Lung microvascular endothelial cell (primary cell): ENCODE results near the gene FMN1. TPM values are rescaled to one million over a fixed set of nuclear protein-coding genes. Genes with fewer than 3 reads are reported as not detected.
A peak's percentile ranks its signal among the peaks of the same experiment; 100 is the strongest.

Experiments
- DNase-seq, 2 donors: peaks; one replicate each; pipeline versions ENCODE4 v3.0.0 to v3.0.0-alpha.2; 2010; ENCODE audit warnings: low read depth in 2 of 2
- total RNA-seq: library from RNA; depleted of rRNA; stranded (reverse); fragments of >200 nt; gene quantifications from 2 replicates; pipeline ENCODE4 v1.2.1, GENCODE V29; 2014

The FMN1 gene
- total RNA-seq, 1 donor from 2014 or later, result under 0.01 TPM

GRCh38 chr15:33019354-33019981 is 175.0 kb downstream of the FMN1 start:
- no peak for DNase-seq

GRCh38 chr15:33016405-33017024 is 178.0 kb downstream of the FMN1 start:
- no peak for DNase-seq

- DNase-seq, result no peak
Observed at GRCh38 chr15:33014586-33014985, 179.9 kb downstream of the FMN1 start.

- DNase-seq, result peak; percentile 7 to 84
Observed at GRCh38 chr15:33013827-33014445, 180.6 kb downstream of the FMN1 start.

- no peak for DNase-seq
Observed at GRCh38 chr15:33011976-33012375, 182.5 kb downstream of the FMN1 start.

- DNase-seq, result no peak
Observed at GRCh38 chr15:33009603-33010002, 184.9 kb downstream of the FMN1 start.

- no peak for DNase-seq
Observed at GRCh38 chr15:33009026-33009425, 185.5 kb downstream of the FMN1 start.

- DNase-seq, result no peak
Observed at GRCh38 chr15:33008284-33008995, 186.1 kb downstream of the FMN1 start.

- peak; percentile 4 to 36 for DNase-seq
Observed at GRCh38 chr15:33007303-33007855, 187.1 kb downstream of the FMN1 start.

GRCh38 chr15:33005582-33005981 is 188.9 kb downstream of the FMN1 start:
- DNase-seq, result no peak

GRCh38 chr15:33001926-33002325 is 192.6 kb downstream of the FMN1 start:
- DNase-seq, result no peak

GRCh38 chr15:32998979-32999672 is 195.4 kb downstream of the FMN1 start:
- DNase-seq, result no peak

GRCh38 chr15:32998182-32998581 is 196.3 kb downstream of the FMN1 start:
- DNase-seq, result no peak

- DNase-seq, result peak; percentile 59 to 60
Observed at GRCh38 chr15:32994810-32995424, 199.6 kb downstream of the FMN1 start.

- peak; percentile 1 to 12 for DNase-seq
Observed at GRCh38 chr15:32993285-32993684, 201.2 kb downstream of the FMN1 start.

GRCh38 chr15:32991619-32992111 is 202.8 kb downstream of the FMN1 start:
- DNase-seq, result no peak

- no peak for DNase-seq
Observed at GRCh38 chr15:32990071-32990470, 204.4 kb downstream of the FMN1 start.

- DNase-seq, result no peak
Observed at GRCh38 chr15:32987067-32987466, 207.4 kb downstream of the FMN1 start.

GRCh38 chr15:32986147-32986546 is 208.4 kb downstream of the FMN1 start:
- DNase-seq, result no peak

GRCh38 chr15:32983679-32984078 is 210.8 kb downstream of the FMN1 start:
- no peak for DNase-seq

GRCh38 chr15:32982001-32982400 is 212.5 kb downstream of the FMN1 start:
- no peak for DNase-seq
